Naive B cell (primary cell): ENCODE results near the gene EVC. TPM values are rescaled to one million over a fixed set of nuclear protein-coding genes. Genes with fewer than 3 reads are reported as not detected.

Source experiments
- ATAC-seq, 2 donors: fragments of 150-1000 bp; cut with Tn5 transposase; 2 replicates each; pipeline ENCODE4 v1.10.0; 2021; ENCODE audit warnings: low read depth in 2 of 2, mild to moderate bottlenecking in 2 of 2, moderate library complexity in 2 of 2
- DNase-seq: peaks from one replicate; pipeline ENCODE4 v3.0.0; 2022
- H3K27ac Mint-ChIP-seq, 6 donors: one replicate each; pipeline ENCODE4 v1.8.0; 2020 to 2022; ENCODE audit warnings: mild to moderate bottlenecking in 6 of 6, mixed read lengths in 6 of 6, moderate library complexity in 5 of 6, inconsistent platforms in 2 of 6
- H3K27me3 Mint-ChIP-seq, 3 donors: one replicate each; pipeline ENCODE4 v1.8.0; 2021 to 2022; ENCODE audit warnings: mixed read lengths in 3 of 3, mild to moderate bottlenecking in 1 of 3
- H3K36me3 Mint-ChIP-seq, 2 donors: one replicate each; pipeline ENCODE4 v1.8.0; 2020 to 2022; ENCODE audit warnings: mixed read lengths in 2 of 2, inconsistent platforms in 1 of 2, mild to moderate bottlenecking in 1 of 2
- H3K4me1 Mint-ChIP-seq, 3 donors: one replicate each; pipeline ENCODE4 v1.8.0; 2020 to 2022; ENCODE audit warnings: mixed read lengths in 3 of 3, inconsistent platforms in 1 of 3, mild to moderate bottlenecking in 1 of 3, moderate library complexity in 1 of 3
- H3K4me3 Mint-ChIP-seq, 8 donors: one replicate each; pipeline ENCODE4 v1.8.0; 2020 to 2022; ENCODE audit warnings: mild to moderate bottlenecking in 8 of 8, mixed read lengths in 8 of 8, moderate library complexity in 8 of 8, inconsistent platforms in 2 of 8
- H3K9me3 Mint-ChIP-seq, 7 donors: one replicate each; pipeline ENCODE4 v1.8.0; 2020 to 2022; ENCODE audit warnings: mixed read lengths in 7 of 7, mild to moderate bottlenecking in 5 of 7, inconsistent platforms in 2 of 7, moderate library complexity in 1 of 7
- polyA plus RNA-seq, 6 donors: library from polyadenylated mRNA; unstranded; fragments of 300-500 nt; fragmentation: Illumina TruSeq; gene quantifications; one replicate each; pipeline ENCODE4 v1.2.3, GENCODE V29; 2021; ENCODE audit warnings: low read depth in 6 of 6

The EVC gene
- polyA plus RNA-seq, 6 donors from 2014 or later = not detected

DNA sequence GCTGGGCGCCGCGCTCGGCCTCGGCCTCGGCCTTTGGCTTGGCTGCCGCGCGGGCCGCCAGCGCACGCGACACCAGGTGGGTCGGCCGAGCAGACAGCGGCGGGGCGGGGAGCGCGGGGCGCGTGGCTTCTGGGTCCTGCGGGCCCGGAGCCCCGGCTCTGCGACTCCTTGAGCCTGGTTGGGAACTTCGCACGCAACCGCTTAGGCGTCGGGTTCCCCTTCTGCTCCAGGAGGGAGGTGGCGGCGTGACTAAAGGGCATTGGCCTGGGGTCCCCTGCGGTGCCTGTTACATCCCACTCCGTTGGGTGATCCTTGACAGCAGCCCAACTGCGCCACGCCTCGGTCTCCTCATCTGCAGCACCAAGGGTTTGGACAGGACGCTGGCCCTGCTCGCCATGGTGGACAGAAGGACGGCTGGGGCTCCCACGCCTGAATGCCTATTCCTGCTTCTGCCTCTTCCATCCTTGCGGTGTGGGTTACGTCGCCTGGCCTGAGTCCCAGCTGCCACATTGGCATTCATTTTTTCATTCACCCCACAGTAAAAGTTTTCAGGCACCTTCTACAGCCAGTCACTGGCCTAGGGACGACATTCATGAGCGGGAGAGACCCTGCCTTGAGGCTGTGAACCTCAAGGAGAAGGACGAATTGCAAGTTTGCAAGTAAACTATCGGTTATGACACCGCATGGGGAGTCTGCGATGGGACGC lies 631 bp downstream of the EVC start:
- Mint-ChIP-seq H3K36me3 (peaks cover 4 to 32% of the 10 kb centered on the region in 2 donors), H3K4me1 (peaks cover 13 to 27% (median 24%) of the 10 kb centered on the region in 3 donors), H3K4me3 (peak overlapping the region in 4 of 8 donors; percentile 10 to 58 (median 51)), H3K27ac (no peak overlapping the region), H3K27me3 (peaks cover 39 to 62% (median 51%) of the 10 kb centered on the region in 3 donors), H3K9me3 (peaks cover 10 to 42% (median 26%) of the 10 kb centered on the region in 7 donors)
- DNase-seq (no peak), ATAC-seq (no peak)

DNA sequence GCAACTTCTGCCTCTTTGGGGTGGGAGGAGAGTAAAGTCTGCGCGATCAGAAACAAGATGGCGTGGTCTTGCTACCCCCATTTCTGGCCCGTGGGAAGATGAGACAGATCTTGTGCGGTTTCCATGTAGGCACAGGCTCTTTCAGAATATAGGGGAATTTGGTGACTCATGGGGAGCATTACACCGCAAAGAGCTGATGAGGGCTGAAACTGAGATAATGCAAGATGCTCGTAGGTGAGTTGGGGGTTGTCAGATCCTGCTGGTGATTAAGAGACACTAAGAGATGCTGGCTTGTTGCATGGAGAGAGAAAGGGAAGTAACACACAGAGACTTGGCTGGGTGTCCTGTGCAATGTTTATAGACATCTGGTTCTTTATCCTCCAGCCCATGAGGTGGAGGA lies 1.5 kb downstream of the EVC start:
- peaks cover 31 to 53% (median 42%) of the 10 kb centered on the region in 3 donors for H3K27me3 Mint-ChIP-seq
- peaks cover 10 to 43% (median 30%) of the 10 kb centered on the region in 7 donors for H3K9me3 Mint-ChIP-seq
- H3K36me3 Mint-ChIP-seq = peaks cover 4 to 32% of the 10 kb centered on the region in 2 donors
- no peak for DNase-seq
- H3K4me3 Mint-ChIP-seq = peak overlapping the region in 1 of 8 donors; percentile 51
- no peak overlapping the region for H3K27ac Mint-ChIP-seq
- peaks cover 9 to 19% (median 17%) of the 10 kb centered on the region in 3 donors for H3K4me1 Mint-ChIP-seq
- ATAC-seq = no peak

DNA sequence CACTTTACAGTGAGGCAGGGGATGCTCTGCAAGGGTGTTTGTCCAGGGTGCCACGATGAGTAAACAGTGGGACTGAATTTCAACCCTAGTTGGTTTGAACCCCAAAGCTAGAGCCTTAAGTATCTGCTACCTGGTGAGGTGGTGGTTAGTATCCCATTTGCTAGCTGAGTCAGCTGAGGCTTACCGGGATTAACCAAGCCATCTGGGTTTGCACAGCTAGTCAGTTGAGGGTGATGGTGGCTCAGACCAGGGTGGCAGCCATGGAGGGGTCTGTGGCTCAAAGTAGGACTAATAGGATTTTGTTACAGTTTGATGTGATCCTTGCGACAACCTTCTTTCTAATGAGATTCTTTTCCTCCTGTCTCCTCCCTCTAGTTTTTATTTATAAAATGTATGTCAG lies 1.9 kb downstream of the EVC start:
- peaks cover 10 to 43% (median 34%) of the 10 kb centered on the region in 7 donors for H3K9me3 Mint-ChIP-seq
- ATAC-seq = no peak
- peaks cover 29 to 49% (median 38%) of the 10 kb centered on the region in 3 donors for H3K27me3 Mint-ChIP-seq
- peaks cover 4 to 32% of the 10 kb centered on the region in 2 donors for H3K36me3 Mint-ChIP-seq
- peaks cover 7 to 14% (median 12%) of the 10 kb centered on the region in 3 donors for H3K4me1 Mint-ChIP-seq
- DNase-seq = no peak
- no peak overlapping the region for H3K27ac Mint-ChIP-seq
- H3K4me3 Mint-ChIP-seq = no peak overlapping the region

DNA sequence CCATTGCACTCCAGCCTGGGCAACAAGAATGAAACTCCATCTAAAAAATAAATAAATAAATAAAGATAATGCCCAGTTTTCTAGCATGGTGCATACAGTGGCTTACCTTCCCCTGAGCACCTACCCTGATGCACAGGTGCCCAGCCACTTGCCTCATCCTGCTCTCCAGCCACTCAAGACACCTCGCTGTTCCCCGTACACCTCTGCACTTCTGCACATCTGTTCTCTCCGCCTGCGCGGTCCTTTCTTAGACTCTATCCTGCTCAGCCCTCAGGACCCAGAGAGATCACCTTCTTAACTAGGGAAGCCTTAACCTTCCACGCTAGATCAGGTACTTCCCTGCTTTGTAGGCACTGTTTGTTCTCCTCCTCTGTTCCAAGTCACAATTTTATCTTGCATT lies 2.9 kb downstream of the EVC start:
- peaks cover 29 to 47% (median 35%) of the 10 kb centered on the region in 3 donors for H3K27me3 Mint-ChIP-seq
- H3K9me3 Mint-ChIP-seq = peaks cover 10 to 43% (median 34%) of the 10 kb centered on the region in 7 donors
- peak overlapping the region in 1 of 8 donors; percentile 3 for H3K4me3 Mint-ChIP-seq
- no peak for DNase-seq
- ATAC-seq = no peak
- H3K4me1 Mint-ChIP-seq = peaks cover 7 to 13% (median 12%) of the 10 kb centered on the region in 3 donors
- H3K36me3 Mint-ChIP-seq = peaks cover 4 to 32% of the 10 kb centered on the region in 2 donors
- H3K27ac Mint-ChIP-seq = no peak overlapping the region

DNA sequence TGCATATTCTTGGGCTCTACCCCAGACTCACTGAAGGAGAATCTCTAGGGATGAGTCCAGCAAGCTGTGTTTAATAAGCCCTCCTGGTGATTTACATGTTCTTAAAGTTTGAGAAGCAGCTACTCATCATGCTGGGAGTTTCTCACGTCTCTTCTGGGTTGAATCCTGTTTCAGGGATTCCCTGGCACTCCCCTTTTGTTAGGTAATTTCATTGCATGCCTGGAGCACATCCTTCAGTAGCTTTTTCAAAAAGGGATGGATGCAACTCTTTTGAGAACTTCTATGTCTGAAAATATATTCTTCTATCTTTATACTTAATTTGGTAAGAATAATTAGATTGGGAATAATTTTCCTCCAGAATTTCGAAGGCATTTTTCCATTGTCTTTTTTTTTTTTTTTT lies 4.4 kb downstream of the EVC start:
- Mint-ChIP-seq H3K27me3 (peaks cover 21 to 38% (median 32%) of the 10 kb centered on the region in 3 donors), H3K4me3 (no peak overlapping the region), H3K9me3 (peaks cover 10 to 43% (median 34%) of the 10 kb centered on the region in 7 donors), H3K36me3 (peaks cover 4 to 31% of the 10 kb centered on the region in 2 donors), H3K27ac (no peak overlapping the region), H3K4me1 (peaks cover 5 to 7% (median 6%) of the 10 kb centered on the region in 3 donors)
- ATAC-seq (no peak), DNase-seq (no peak)

DNA sequence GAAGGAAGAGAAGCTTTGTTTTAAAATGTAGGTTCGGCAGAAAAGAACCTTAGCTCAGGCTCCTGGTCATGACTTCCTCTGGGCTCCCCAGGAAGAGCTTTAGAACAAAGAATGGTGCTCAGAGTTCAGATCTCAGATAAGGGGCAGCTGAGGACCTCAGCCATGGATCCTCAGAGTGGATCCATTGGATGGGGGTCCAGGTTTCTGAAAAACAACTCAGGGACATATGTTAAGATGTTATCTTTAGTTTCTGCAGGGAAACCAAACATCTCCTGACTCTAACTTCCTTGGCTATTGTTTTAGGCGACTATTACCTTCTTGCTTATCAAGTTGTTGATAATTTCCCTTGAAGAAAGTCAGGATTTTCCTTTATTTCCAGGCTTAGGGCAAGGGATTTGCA lies 5.4 kb downstream of the EVC start:
- Mint-ChIP-seq H3K27me3 (peaks cover 15 to 37% (median 30%) of the 10 kb centered on the region in 3 donors), H3K27ac (no peak overlapping the region), H3K9me3 (peaks cover 10 to 43% (median 34%) of the 10 kb centered on the region in 7 donors), H3K36me3 (peaks cover 4 to 25% of the 10 kb centered on the region in 2 donors), H3K4me1 (no peaks in the 10 kb centered on the region), H3K4me3 (no peak overlapping the region)
- ATAC-seq = no peak
- no peak for DNase-seq

DNA sequence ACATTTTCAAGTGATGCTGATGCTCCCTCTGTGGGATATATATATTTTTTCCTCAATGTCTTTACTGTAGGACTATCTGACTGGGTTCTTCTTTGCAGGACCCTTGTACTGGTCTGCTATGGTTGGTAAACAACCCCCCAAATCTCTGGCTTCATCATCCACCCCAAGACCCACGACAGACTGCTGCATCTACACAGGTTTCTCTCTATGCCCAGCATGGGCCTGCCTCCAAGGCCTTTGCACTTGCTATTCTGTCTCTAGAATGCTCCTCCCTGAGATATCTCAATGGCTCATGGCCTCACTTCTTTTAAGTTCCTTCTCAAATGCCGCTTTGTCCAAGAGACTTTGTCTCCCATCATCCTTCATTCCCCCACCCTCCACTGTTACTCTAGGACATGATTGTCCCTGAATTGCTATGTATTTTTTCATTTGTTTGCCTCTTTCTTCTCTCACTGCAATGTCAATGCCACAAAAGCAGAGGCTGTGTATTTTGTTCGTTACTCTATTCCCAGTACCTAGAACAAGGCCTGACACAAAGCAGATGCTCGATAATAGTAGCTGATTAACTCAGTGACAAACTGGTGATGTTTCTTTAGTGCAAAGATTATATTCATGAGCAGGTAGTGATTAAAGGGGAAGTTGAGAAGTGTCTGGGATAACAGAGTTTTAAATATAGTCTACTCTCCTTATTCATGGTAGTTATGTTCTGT lies 6.6 kb downstream of the EVC start:
- DNase-seq (no peak), ATAC-seq (no peak)
- Mint-ChIP-seq H3K27ac (peak overlapping the region in 1 of 6 donors; percentile 23), H3K4me1 (no peaks in the 10 kb centered on the region), H3K36me3 (peaks cover under 1 to 18% of the 10 kb centered on the region in 2 donors), H3K4me3 (no peak overlapping the region), H3K9me3 (peaks cover 10 to 37% (median 27%) of the 10 kb centered on the region in 7 donors), H3K27me3 (peaks cover 6 to 26% (median 18%) of the 10 kb centered on the region in 3 donors)

DNA sequence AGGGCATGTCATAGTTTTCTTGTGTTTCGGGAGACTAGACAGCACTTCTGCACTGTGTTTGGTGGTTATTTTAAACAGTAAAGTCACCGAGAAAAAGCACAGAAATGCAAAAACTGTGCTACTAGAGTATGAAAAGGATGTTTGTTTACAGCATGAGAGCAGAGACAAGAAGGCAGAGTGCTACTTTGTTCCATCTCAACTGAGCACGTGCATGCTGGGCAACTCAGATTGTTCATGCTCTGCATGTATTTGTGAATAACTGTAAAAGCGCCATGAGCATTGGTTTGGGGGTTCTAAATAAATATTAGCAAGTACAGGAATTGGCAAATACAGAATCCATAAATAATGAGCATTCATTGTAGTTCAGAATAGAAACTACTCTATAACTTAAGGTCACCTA lies 7.4 kb downstream of the EVC start:
- no peak overlapping the region for H3K4me3 Mint-ChIP-seq
- peaks cover 4 to 21% (median 15%) of the 10 kb centered on the region in 3 donors for H3K27me3 Mint-ChIP-seq
- peaks cover 10 to 37% (median 26%) of the 10 kb centered on the region in 7 donors for H3K9me3 Mint-ChIP-seq
- no peaks in the 10 kb centered on the region for H3K4me1 Mint-ChIP-seq
- DNase-seq = no peak
- peaks cover 0 to 18% of the 10 kb centered on the region in 2 donors for H3K36me3 Mint-ChIP-seq
- no peak for ATAC-seq
- no peak overlapping the region for H3K27ac Mint-ChIP-seq

DNA sequence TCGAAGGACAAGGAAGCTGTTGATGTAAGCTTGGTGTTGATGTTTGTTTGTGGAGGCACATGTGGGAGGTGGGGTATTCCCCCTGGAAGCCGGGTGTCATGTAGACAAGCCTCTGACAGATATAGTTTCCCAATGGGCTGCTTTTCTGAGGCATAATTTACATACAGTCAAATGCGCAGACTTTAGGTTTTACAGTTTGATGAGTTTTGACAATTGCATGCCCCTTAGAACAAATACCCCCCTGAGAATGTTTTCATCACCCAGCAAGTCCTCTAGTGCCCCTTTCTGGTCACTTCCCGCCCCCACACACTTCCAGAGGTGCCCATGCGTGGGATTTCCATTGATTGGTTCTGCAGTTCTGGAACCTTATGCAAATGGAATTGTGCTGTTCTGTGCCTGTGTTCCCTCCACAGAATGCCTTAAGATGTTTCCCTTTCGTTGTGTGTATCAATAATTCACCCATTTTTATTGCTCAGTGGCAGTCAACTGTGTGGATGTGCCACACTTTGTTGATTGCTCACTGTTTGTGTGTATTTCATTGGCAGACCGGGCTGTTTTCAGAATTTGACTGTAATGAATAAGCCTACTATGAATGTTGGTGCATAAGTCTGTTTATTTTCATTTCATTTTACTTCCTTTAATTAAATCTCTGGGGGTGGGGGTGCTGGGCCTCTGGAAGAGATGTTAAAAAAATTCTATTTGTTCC lies 8.5 kb downstream of the EVC start:
- Mint-ChIP-seq H3K9me3 (peaks cover 6 to 29% (median 21%) of the 10 kb centered on the region in 7 donors), H3K27me3 (peaks cover 0 to 15% (median 13%) of the 10 kb centered on the region in 3 donors), H3K27ac (no peak overlapping the region), H3K4me1 (no peaks in the 10 kb centered on the region), H3K4me3 (no peak overlapping the region), H3K36me3 (peaks cover 0 to 9% of the 10 kb centered on the region in 2 donors)
- DNase-seq (no peak), ATAC-seq (no peak)

DNA sequence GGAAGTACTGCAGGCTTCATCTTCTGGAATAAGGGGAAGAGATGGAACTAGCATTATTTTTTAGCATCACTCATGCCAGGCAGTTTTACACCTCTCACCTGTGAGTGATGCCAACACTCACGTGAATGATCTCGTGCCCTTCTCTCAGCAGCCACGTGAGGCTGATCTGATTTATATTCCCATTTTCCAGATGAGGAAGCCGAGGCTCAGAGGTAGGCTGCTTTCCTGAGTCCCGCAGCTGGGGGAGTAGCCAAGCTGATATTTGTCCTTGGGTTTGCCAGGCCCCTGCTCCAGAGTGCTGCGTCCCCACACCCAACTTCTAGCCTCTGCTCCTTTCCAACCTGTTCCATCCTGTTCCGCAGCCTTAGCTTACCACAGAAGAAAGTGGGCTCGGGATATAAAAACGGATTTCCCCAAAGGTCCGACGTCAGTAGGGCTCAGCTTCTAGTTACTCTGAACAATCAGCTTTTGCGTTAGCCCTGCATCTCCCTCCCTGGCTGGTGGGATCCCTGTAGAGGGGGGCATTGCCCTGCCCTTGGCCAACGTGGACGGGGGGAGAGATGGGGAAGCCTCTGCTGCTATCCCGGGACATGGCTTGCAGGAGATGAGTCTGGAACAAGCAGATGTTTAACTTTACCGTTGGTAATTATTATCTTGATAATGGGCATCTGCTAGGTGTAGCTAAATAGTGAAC lies 9.3 kb downstream of the EVC start:
- Mint-ChIP-seq H3K4me1 (no peaks in the 10 kb centered on the region), H3K27ac (no peak overlapping the region), H3K9me3 (peaks cover 3 to 25% (median 16%) of the 10 kb centered on the region in 7 donors), H3K27me3 (peaks cover 0 to 15% (median 11%) of the 10 kb centered on the region in 3 donors), H3K36me3 (peaks cover 0 to under 1% of the 10 kb centered on the region in 2 donors), H3K4me3 (no peak overlapping the region)
- DNase-seq (no peak), ATAC-seq (no peak)

DNA sequence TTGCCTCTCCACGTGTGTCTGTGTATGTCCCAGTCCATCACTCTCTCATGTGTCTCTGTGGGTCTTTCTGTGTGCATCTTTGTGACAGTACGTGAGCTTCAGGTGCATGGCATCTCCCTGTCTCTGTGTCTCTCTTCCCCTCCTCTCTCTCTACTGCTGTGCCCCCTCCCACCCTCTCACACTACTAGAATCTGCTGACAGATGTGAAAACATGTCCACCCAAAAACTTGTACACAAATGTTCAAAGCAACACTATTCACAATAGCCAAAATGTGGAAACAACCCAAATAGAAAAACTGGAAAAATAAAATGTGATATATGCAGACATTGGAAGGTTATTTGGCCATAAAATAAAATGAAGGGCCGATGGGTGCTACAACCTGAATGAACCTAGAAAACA lies 10.0 kb downstream of the EVC start:
- no peak overlapping the region for H3K4me3 Mint-ChIP-seq
- no peaks in the 10 kb centered on the region for H3K36me3 Mint-ChIP-seq
- peaks cover 3 to 22% (median 13%) of the 10 kb centered on the region in 7 donors for H3K9me3 Mint-ChIP-seq
- DNase-seq (no peak), ATAC-seq (no peak)
- H3K4me1 Mint-ChIP-seq = no peaks in the 10 kb centered on the region
- H3K27ac Mint-ChIP-seq = no peak overlapping the region
- H3K27me3 Mint-ChIP-seq = peaks cover 0 to 15% (median 11%) of the 10 kb centered on the region in 3 donors

DNA sequence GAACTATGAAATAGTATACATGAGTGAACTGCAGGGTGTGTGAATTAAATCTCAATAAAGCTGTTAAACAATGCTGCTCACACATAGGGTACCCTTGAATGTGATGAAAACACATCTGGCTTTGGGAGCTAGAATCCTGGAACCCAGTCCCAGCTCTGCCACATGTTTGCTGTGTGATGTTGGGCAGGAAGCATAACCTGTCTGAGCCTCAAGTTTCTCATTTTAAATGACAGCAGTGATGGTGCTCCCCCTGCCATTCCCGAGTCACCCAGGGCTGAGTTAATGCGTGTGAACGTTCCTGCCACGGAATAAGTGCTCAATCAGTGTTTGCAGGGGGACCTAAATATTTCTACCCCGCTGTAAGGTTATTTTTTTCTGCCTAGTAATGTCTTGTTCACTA lies 10.9 kb downstream of the EVC start:
- Mint-ChIP-seq H3K4me1 (no peaks in the 10 kb centered on the region), H3K27me3 (peaks cover 0 to 15% (median 11%) of the 10 kb centered on the region in 3 donors)

DNA sequence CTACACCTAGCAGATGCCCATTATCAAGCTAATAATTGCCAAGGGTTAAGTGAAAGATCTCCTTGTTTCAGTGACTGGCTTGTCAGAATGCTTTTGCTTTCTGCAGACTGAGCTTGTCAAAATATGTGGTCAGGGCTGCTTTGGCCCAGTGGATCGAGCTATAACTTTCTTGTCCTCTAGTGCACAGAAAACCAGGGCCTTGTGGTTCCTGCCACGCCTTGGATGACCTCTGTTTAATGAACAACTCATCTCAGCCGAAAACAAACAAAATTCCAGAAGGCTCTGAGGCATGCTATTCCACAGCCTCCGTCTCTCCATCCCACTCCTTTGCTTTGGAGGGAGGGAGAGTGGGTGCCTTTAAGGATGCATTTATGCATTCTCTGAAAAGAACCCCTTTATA lies 11.3 kb downstream of the EVC start:
- no peak for DNase-seq
- ATAC-seq = no peak
- Mint-ChIP-seq H3K9me3 (peaks cover 1 to 13% (median 4%) of the 10 kb centered on the region in 7 donors), H3K4me3 (no peak overlapping the region), H3K27ac (no peak overlapping the region), H3K27me3 (peaks cover 0 to 15% (median 11%) of the 10 kb centered on the region in 3 donors), H3K4me1 (no peaks in the 10 kb centered on the region), H3K36me3 (no peaks in the 10 kb centered on the region)

More for the DNA sequence above, 10.9 kb downstream of the EVC start:
- Mint-ChIP-seq H3K9me3 (peaks cover 3 to 13% (median 6%) of the 10 kb centered on the region in 7 donors), H3K36me3 (no peaks in the 10 kb centered on the region), H3K4me3 (no peak overlapping the region), H3K27ac (no peak overlapping the region)
- no peak for ATAC-seq
- DNase-seq = no peak
